Muscle of leg (tissue), 11 donors: ENCODE data around the gene KCNH1. TPM values are rescaled to one million over a fixed set of nuclear protein-coding genes. Genes with fewer than 3 reads are reported as not detected.
A peak's percentile ranks its signal among the peaks of the same experiment; 100 is the strongest.
"Not testable (repeated sequence)": the region's sequence is repeated elsewhere in the genome, so short reads cannot be mapped to it uniquely, and the experiment has no call there.

Experiments used
- DNase-seq: peaks from one replicate; pipeline ENCODE4 v3.0.0; 2013
- H3K27ac ChIP-seq: one replicate; pipeline ENCODE4 v1.5.1; 2013; ENCODE audit warnings: mild to moderate bottlenecking, low read length, control low read depth
- H3K27me3 ChIP-seq: one replicate; pipeline ENCODE4 v1.6.1; 2013; ENCODE audit warnings: low read length; ENCODE audit not compliant: control insufficient read depth, insufficient read depth
- H3K36me3 ChIP-seq: one replicate; pipeline ENCODE4 v1.6.1; 2013; ENCODE audit warnings: low read length; ENCODE audit not compliant: control insufficient read depth, insufficient read depth
- H3K4me1 ChIP-seq: one replicate; pipeline ENCODE4 v1.6.1; 2013; ENCODE audit warnings: low read length; ENCODE audit not compliant: control insufficient read depth, insufficient read depth
- H3K4me3 ChIP-seq: one replicate; pipeline ENCODE4 v1.5.1; 2013; ENCODE audit warnings: low read length, control low read depth
- H3K9me3 ChIP-seq: replicated peaks from 2 replicates; pipeline ENCODE4 v1.6.1; 2013; ENCODE audit warnings: low read depth, low read length; ENCODE audit not compliant: control insufficient read depth
- WGBS: methylation state at CpG from one replicate; pipeline ENCODE4 v1.1.5; 2013; ENCODE audit warnings: missing lambda C conversion rate; ENCODE audit not compliant: insufficient coverage; 5-methylcytosine and 5-hydroxymethylcytosine counted together
- polyA plus RNA-seq, 8 donors: library from polyadenylated mRNA; unstranded; fragments of 120-200 nt; gene quantifications; one replicate each; pipeline versions ENCODE4 v1.2.1 to v1.2.3, GENCODE V29; 2013; ENCODE audit warnings: inconsistent platforms in 1 of 8, low replicate concordance in 1 of 8; ENCODE audit not compliant: insufficient read length in 8 of 8, insufficient read depth in 1 of 8
- total RNA-seq: library from RNA; stranded (reverse); fragments of 120-200 nt; gene quantifications from one replicate; pipeline ENCODE4 v1.2.4, GENCODE V29; 2013

KCNH1 gene
- total and polyA plus RNA-seq, 9 donors, result 0.19 to 0.51 (median 0.28) TPM

DNA sequence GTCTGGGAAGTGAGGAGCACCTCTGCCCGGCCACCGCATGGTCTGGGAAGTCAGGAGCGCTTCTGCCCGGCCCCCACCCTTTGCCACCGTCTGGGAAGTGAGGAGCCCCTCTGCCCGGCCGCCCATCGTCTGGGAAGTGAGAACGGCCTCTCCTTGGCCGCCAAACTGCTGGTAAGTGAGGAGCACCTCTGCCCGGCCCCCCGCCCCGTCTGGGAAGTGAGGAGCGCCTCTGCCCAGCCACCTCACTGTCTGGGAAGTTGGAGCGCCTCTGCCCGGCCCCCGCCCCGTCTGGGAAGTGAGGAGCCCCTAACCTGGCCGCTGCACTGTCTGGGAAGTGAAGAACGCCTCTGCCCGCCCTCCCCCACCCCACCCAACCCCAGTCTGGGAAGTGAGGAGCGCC is 22.6 kb downstream of the KCNH1 start:
- no peaks in the 10 kb centered on the region for H3K27me3 ChIP-seq
- no peaks in the 10 kb centered on the region for H3K4me1 ChIP-seq
- H3K9me3 ChIP-seq, result no peaks in the 10 kb centered on the region
- 94% methylated on average over 9 of the region's 22 CpGs for WGBS
- H3K36me3 ChIP-seq, result no peaks in the 10 kb centered on the region
- no peak overlapping the region for H3K4me3 ChIP-seq
- H3K27ac ChIP-seq, result no peak overlapping the region
- no peak for DNase-seq

DNA sequence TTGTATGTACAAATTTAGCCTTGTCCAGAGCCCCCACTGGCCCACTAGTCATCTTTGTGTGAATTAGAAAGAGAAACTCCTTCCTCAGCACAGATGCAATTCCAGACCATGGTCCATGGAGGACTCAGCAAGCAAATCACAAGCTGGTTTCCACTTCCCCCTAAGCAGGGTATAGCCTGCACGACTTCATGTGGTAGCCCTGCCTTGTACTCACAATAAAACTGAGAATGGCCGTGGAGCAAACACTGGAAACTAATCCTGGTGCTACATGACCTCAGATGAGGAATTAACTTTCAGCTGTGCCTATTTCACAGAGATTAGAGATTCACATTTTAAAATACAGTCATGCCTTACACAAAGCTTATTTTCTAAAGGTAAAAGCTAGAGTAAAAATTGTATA is 32.5 kb downstream of the KCNH1 start:
- Histone ChIP-seq H3K4me3 (no peak overlapping the region), H3K27ac (no peak overlapping the region), H3K27me3 (no peaks in the 10 kb centered on the region), H3K4me1 (peaks cover 13% of the 10 kb centered on the region), H3K9me3 (no peaks in the 10 kb centered on the region), H3K36me3 (no peaks in the 10 kb centered on the region)
- 59% methylated on average over 2 of the region's 2 CpGs for WGBS
- peak; percentile 49 for DNase-seq

DNA sequence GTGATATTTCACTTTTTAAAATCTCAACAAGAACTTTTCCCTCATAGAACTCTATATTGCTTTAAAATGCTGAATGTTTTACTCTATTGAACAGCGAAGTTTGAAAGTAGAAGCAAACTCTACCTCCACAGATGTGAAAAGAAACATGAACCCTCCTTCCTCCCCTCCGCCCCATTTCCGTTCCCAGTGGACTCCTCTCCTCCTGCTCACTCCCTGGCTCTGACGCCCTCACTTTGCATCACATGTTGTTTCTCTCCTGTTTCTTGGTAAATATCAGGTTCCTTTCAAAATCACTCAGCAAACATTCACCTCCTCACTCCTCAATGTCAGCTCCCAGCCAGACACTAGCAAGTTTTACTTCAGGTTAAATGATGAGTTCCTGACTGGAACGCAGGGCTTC is 34.6 kb downstream of the KCNH1 start:
- Histone ChIP-seq H3K4me1 (peaks cover 13% of the 10 kb centered on the region), H3K9me3 (no peaks in the 10 kb centered on the region), H3K27ac (no peak overlapping the region), H3K4me3 (no peak overlapping the region), H3K36me3 (no peaks in the 10 kb centered on the region), H3K27me3 (no peaks in the 10 kb centered on the region)
- peak; percentile 32 for DNase-seq
- WGBS, result 18% methylated on average over 4 of the region's 5 CpGs

DNA sequence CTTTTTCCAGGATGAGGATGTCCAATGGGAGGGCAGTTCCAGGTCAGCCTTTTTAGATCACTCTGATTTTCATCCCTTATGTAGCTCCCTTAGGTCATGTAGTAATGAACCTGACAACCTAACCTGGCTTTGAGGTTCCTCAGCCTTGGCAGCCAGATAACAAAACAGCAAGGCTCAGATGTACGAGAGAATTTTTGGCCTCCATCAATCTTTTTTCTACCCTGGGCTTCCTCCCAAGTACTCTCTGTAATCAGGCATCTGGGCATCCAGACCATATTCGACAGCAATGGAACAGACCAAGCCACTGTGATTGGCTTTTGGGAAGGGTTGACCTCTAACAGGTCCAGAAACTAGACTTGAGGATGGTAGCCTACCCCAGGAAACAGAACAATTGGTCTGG is 38.6 kb downstream of the KCNH1 start:
- no peaks in the 10 kb centered on the region for H3K27me3 ChIP-seq
- no peak overlapping the region for H3K4me3 ChIP-seq
- peaks cover 3% of the 10 kb centered on the region for H3K4me1 ChIP-seq
- 40% methylated on average over 1 of the region's 2 CpGs for WGBS
- H3K36me3 ChIP-seq, result no peaks in the 10 kb centered on the region
- no peak overlapping the region for H3K27ac ChIP-seq
- H3K9me3 ChIP-seq, result no peaks in the 10 kb centered on the region
- no peak for DNase-seq

DNA sequence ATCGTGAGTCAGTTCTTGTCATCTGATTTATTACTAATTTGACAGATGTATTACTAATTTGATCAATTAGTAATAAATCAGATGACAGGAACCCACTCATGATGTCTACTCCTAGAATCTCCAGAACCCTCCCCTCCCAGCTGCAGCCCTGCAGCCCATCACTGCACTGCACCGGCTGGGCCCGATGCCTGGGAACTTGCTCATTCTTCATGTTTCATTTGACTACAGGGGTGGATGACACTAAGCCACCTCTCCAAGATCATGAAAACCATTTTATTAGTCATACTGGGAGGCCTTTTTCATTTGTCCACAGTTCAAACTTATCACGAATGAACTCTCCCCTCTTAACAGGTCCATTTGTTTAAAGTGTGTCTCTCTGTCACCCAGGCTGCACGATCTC is 41.0 kb downstream of the KCNH1 start:
- Histone ChIP-seq H3K27ac (no peak overlapping the region), H3K4me1 (no peaks in the 10 kb centered on the region), H3K27me3 (no peaks in the 10 kb centered on the region), H3K4me3 (no peak overlapping the region), H3K9me3 (no peaks in the 10 kb centered on the region), H3K36me3 (no peaks in the 10 kb centered on the region)
- DNase-seq, result no peak
- 90% methylated on average over 3 of the region's 5 CpGs for WGBS

DNA sequence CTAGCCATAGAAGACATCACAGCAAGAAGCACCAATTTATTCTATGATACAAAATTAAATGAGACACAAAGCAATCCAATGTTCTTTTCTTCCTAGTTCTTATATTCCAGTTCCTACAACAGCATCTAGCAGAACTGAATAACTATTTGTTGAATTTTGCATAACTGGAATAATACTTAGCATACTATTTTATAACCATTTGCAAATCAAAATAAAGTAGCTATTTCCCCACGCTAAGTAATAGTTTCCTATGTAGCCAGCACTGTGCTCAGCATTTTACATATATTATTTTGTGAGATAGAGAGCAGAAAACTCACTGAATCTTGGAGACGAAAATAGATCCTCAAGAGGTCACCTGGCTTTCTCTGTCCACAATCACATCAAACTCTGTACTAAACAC is 42.1 kb downstream of the KCNH1 start:
- Histone ChIP-seq H3K4me1 (no peaks in the 10 kb centered on the region), H3K9me3 (no peaks in the 10 kb centered on the region), H3K27me3 (no peaks in the 10 kb centered on the region), H3K27ac (no peak overlapping the region), H3K4me3 (no peak overlapping the region), H3K36me3 (no peaks in the 10 kb centered on the region)
- no CpG with 5 or more reads among the region's 2 CpGs for WGBS
- peak; percentile 15 for DNase-seq

GRCh38 chr1:211089536-211089935 is 44.4 kb downstream of the KCNH1 start:
- no peak for DNase-seq
- Histone ChIP-seq H3K27me3 (no peaks in the 10 kb centered on the region), H3K27ac (no peak overlapping the region), H3K4me1 (no peaks in the 10 kb centered on the region), H3K4me3 (no peak overlapping the region), H3K9me3 (no peaks in the 10 kb centered on the region), H3K36me3 (no peaks in the 10 kb centered on the region)
- WGBS, result 0% methylated on average over 1 of the region's 2 CpGs

DNA sequence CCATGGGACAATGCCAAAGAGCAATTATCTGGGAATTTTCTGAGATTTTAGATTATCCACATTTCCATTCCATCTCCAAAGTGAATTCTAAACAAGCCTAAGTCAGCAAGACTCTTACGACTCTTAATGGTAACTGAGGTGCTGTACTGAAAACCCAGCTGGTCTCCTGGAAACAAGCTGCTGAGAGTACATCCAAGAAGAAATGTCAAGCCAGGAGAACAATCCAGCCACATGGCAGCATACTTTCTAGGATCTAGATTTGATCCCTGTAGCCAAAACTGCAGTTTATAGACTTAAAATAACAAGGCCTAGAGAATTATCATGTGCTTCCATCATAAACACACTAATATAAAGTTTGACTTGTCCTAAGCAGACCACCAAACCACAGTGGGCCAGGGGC is 45.8 kb downstream of the KCNH1 start:
- WGBS, result no CpG with 5 or more reads among the region's 1 CpG
- H3K36me3 ChIP-seq, result no peaks in the 10 kb centered on the region
- no peak overlapping the region for H3K27ac ChIP-seq
- no peak overlapping the region for H3K4me3 ChIP-seq
- DNase-seq, result peak; percentile 7
- H3K9me3 ChIP-seq, result no peaks in the 10 kb centered on the region
- no peaks in the 10 kb centered on the region for H3K4me1 ChIP-seq
- no peaks in the 10 kb centered on the region for H3K27me3 ChIP-seq

DNA sequence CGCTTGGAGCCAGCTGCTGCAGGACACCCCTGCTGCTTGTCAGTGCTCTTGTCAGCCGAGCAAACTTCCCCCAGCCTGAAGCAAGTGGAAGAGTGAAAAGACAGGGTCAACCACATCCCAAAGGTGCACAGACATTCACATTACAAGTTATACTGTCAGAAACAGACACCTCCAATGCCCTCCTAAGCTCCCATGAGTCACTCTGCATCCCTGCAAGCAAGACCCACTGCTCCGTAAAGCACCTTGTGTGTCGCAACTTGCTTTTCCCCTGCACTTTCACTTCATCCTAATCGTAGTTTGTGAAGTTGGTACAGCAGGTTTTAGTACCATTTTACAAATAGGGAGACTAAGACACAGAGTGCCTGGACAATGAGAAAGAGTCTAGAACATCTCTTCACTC is 51.1 kb downstream of the KCNH1 start:
- H3K36me3 ChIP-seq, result no peaks in the 10 kb centered on the region
- WGBS, result 50% methylated on average over 1 of the region's 5 CpGs
- no peaks in the 10 kb centered on the region for H3K9me3 ChIP-seq
- no peak overlapping the region for H3K27ac ChIP-seq
- no peak for DNase-seq
- no peaks in the 10 kb centered on the region for H3K27me3 ChIP-seq
- H3K4me1 ChIP-seq, result no peaks in the 10 kb centered on the region
- H3K4me3 ChIP-seq, result no peak overlapping the region

- H3K27ac ChIP-seq, H3K4me3 ChIP-seq, H3K36me3 ChIP-seq, H3K9me3 ChIP-seq, DNase-seq, H3K4me1 ChIP-seq, H3K27me3 ChIP-seq: not testable (repeated sequence)
- WGBS, result no CpG with 5 or more reads among the region's 5 CpGs
Observed at GRCh38 chr1:211081447-211081846, 52.5 kb downstream of the KCNH1 start.

DNA sequence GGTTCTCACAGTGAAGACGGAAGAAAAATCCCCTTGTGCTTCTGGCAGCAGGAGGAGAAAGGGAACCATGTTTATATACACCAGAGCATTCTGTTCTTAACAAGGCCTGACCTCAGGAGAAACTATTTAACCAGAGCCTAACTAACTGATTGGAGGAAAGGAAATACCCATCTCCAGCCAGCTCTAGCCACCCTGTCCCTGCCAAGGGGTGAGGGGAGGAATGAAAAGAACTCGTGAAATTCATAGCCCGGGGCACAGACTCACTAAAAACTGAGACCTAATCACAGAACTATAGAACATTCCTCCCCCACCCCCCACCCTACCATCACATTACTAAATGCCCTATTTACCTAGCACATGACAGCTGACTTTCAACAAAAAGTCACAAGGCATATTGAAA is 65.0 kb downstream of the KCNH1 start:
- no peaks in the 10 kb centered on the region for H3K27me3 ChIP-seq
- H3K4me1 ChIP-seq, result no peaks in the 10 kb centered on the region
- no CpG with 5 or more reads among the region's 3 CpGs for WGBS
- no peak overlapping the region for H3K27ac ChIP-seq
- no peaks in the 10 kb centered on the region for H3K36me3 ChIP-seq
- H3K4me3 ChIP-seq, result no peak overlapping the region
- no peaks in the 10 kb centered on the region for H3K9me3 ChIP-seq
- DNase-seq, result no peak
